NCI-H1694 treated with DMSO at 0.1 percent for 48 hours (cell line): Measurements from ENCODE around the gene PKNOX2.

Experiments used
- DNase-seq: peaks from one replicate; lab custom pipeline; 2025; lab: John Stamatoyannopoulos, UW

The PKNOX2 gene

DNA sequence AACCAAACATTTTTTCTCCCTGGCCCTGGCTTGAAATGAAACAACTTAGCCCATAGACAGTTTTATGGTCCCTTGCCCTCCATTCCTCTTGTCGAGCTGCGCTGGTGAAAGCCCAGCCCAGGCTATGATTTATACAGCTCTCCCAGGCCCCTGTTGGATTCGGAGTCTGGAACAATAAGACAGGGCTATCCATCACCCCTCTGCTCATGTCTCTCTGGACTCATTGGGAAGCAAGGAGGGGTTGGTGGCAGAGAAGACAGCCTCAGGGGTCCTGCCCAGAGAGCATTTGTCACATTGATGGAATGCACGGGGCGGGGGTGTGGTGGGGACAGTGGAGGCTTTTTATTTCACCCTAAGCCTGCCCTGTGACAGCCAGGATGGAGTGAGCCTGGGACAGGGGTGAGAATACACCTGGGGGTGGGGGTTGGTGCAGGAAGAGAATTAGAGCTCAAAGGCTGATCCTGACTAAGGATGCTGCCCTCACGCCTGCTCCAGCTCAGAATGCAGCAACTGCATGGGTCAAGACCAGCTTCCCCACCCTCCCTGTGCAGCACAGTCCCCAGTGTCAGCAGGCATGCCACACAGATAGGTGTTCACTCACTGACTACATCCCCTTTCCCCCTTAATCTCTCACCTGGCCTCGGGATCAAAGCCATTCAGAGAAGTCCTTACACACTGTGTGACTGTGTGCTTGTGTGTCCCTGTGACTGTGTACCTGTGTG is 10.0 kb upstream of the PKNOX2 start:
- no peak for DNase-seq

DNA sequence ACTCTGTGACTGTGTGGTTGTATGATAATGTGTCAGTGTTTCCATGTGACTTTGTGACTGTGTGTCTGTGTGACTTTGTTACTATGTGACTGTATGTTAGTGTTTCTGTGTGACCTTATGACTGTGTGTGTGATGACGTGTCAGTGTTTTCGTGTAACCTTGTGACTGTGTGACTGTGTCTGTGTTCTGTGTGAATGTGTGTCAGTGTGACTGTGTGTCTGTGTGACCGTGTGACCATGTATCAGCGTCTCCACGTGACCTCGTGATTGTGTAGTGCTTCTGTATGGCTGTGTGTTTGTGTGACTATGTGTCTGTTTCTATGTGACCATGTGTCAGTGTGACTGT is 9.5 kb upstream of the PKNOX2 start:
- DNase-seq, result no peak

DNA sequence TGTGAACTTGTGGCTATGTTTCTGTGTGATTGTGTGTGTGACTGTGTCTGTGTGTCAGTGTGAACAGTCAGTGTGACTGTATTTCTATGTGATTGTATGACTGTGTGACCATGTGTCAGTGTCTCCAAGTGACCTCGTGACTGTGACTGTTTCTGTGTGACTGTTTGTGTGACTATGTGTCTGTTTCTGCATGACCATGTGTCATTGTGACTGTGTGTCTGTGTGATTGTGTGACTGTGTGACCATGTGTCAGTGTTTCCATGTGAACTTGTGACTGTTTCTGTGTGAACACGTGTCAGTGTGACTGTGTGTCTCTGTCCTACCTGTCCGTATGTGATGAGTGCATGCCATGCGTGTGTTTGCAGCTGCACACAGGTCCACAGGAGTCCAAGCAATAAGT is 8.8 kb upstream of the PKNOX2 start:
- no peak for DNase-seq

DNA sequence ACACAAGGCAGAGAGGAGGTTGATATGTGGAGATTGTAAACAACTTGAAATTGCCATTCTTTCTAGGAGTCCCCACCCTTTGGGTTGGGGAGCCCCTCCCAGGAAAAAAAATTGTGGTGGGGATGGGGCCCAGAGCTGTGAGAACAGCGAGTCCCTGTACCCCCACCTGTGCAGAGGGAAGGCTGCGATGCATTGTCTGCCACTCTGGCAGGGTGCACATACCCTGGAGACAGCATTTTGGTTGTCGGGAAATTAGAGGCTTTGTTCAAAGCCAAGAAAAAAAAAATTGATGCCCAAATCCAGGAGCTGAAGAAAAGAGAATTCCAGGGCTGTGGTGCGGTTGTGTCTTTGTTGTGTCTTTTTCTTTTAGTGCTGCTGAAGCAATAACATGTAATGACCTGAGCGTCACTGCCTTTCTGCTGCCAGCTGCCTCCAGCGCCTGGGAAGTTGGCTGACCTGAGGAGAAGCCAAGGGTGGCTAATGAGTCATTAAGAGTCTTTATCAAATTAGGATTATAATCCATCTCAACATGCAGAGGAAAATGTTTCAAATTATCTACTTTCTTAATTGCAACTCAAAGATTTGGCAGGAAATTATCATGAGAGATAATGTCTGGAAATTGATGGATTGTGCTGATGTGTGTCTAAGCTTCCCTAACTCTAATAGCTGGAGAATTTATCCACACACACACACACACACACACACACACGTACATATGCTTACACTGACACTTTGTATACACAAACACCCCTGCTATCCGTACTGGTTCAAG is 8.0 kb upstream of the PKNOX2 start:
- no peak for DNase-seq

DNA sequence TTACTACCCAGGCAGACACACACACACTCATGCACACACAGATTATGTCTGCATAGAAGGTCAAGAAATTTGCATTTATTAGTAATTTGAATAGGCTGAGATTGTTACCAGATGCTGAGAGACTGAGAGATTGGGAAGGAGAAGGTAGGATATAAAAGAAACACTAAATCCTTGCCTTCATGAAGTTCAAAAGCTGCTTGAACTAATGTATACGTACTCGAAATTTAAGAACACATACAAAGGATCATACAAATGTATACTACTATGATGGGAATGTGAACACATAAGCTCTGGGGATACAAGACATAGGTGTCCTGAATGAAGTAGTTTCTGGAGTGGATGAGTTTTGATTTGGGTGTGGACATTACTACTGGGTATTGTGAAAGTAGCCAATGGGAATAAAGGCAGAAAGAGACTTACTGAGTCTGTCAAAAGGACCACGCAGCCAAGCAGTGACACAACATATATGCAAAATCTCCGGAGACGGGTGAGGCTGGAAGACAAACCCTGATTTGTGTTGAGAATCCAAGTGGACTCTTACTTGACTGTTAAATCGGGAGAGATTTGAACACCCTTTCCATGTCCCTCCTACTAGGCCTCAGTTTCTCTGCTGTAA is 7.3 kb upstream of the PKNOX2 start:
- DNase-seq, result no peak

DNA sequence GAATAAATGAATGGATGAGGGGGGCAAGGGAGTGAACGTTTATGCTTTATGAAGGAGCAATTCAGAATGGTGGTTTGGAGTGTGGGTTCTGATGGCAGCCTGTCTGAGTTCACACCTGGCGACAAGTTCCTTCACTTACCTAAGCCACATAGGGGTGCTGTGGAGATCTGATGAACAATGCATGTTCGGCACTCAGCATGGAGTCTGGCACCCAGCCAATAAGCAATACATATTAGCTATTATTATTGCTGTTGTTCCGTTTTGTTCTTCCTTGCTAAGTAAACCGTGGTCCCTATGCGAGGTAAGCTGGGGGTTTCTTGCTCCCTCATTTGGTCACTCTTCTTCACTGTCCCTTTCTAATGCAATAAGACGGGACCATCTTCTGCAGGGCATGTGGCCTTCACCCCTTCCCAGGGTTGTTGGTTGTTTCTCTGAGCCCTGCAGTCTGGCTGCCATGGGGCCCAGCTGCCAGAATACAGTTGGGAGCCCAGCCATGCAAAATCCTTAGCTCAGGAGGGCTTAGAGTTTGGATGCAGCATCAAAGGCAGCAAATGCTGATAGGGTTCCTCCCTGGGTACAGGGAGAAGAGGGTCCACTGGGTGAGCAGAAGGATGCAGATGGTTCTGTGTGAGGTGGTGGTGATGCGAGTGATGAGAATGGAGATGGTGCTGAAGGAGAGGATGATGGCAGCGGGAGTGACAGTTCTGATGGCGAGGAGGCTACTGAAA is 6.4 kb upstream of the PKNOX2 start:
- no peak for DNase-seq

DNA sequence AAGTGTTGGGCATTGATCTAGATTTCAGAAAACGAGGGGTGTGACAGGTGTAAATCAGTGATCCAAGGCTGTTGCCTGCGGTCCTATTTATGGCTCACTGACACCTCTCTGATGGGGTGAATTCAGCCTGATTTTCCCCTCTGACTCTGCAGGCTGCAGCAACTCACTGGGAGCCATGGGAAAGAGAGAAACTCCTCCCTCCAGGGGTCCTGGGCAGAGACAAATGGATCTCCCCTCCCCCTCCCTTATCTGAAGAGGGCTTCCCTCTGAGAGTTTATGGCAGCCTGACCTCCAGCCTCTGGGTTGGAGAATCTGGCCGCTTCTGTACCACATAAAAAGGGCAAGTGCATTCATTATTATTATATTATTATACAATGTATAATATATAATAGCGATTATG is 1.8 kb upstream of the PKNOX2 start:
- no peak for DNase-seq

DNA sequence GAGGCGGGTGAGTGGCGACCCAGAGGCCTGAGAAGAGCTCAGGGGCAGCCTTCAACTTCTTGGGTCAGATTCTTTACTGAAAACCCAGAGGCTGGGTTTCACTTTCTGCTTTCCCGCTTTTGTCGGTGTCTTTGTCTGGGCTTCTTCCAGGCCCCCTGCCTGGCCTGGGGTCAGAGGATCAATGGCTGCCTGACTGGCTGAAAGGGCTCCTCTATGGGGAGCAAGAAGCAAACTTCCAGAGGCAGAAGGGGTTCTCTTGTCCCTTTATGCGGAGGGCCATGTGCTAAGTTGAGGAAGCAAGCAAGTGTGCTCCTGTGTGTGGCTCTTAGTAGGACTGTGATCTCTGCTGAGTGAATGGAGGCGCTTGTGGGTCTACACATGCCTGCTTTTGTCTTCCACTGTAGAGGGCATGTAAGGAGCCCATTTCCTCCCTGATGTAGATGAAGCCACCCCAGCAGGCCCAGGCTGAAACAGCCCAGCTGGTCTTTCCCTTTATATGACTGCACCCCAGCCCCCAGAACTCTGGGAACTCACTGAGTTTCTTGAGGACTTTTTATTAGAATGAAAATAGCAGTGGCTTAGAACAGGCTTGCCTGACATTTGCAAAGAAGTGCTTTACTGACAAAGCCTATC is 1.0 kb upstream of the PKNOX2 start:
- no peak for DNase-seq

DNA sequence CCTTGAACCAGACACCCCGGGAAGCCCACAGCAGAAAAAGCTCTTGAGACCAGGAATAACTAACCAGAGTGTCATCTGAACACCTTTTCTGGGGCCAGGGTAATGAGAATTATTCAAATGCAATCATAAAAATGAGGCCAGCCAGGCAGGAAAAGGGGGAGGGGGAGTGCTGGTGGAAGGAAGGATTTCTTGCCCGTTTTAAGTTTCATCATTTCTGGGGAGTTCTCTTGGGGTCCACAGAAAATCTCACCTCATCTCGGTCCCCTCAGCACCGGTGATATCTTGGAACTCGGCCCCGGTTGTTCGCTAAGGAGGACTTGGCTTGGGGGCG is 495 bp upstream of the PKNOX2 start:
- no peak for DNase-seq

DNA sequence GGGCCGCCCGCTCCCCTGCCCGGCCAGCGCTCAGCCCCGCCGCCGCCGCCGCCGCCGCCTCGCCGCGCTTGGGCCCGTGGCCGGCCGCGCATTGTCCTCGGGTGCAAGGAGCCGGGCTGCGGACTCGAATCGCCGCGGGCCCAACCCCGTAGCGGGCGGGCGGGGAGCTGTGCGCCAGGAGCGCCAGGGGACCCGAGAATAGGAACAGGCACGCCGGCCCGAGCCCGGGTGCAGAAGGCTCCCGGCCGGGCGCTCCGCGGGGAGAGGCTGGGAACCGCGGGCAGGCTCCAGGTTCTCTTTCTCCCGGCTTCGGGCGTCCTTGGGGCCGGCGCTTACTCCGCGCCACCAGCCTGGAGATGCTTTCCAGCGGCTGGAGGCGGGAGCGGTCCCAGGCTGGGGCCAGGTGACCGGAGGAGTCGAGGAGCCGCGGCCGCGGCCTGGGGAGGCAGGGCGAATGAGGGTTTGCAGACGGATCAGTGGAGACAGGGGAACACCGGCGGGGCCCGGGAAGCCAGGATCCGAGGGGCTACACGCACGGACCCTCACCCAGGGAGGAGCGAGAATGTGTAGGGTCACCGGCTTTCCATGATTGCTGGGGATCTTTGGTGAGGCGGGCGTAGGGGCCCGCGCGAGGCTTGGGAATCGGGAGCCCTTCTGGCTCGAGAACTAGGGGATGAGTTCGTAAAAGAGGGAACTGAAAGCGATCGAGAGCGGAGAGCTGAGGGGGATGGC is 726 bp downstream of the PKNOX2 start:
- DNase-seq, result no peak

DNA sequence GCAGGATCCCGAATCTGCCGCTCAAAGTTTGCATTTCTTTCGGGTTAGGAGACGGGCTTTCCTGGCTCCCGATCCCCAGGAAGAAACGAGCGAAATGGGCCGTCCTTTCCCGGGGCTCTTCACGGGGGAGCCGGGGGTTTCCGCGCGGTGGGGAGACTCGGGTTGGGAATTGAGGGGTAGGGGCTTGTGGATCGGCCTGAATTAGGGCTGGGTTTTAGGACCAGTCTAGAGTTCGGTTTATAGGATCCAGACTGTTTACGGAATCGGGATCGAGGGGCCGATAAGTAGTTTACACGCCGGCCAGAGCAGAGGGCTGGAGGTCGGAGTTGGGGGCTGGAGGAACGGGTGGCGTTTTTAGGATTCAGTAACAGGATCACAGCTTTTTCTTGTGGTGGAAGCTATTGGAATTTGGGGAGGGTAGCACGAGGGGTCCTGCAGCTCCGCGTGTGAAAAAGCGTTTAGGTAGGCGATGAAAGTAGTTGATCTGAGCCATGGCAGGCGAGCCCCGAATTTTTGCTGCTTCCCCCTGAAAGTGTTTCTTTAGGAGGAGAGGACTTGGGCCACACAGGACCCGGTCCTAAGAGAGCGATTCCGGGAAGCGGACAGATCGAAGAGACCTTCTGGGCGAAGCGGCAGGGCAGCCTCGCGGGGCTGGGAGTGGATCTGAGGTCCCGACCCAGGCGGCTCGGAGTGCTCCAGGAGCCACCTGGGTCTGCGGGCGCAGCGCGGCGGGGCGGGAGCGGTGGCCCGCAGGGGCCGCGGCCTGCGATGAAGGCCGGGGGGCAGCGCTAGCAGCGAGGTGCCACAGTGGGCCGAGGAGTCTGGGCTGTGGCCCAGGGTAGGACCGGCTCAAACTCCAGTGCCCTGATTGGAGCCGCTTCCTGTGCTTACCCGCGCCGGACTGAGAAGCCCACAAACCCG is 1.6 kb downstream of the PKNOX2 start:
- no peak for DNase-seq

DNA sequence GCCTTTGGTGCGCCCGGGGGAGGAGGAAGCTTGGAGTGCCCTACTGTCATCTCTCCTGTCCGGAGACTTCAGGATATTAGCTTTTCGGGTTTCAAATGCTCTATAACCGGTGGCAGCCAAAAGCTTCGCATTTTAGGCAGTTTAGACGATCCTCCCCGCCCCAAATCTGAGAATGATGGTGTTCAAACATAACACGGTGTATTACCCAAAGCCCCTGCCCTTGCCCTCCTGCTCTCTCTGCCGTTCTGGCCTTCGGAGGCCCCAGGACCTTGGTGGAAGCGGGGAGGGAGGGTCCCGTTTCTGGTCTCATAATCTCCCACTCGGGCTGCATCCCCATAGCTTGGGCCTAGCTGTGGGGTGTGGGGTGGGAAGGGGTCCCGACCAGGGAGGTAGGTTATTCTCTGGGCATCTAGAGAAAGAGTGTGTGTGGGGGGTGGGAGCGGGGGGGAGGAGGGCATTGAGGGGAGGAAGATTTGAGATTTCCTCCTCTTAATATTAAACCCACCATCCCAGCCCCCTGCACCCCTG is 2.3 kb downstream of the PKNOX2 start:
- DNase-seq, result no peak

DNA sequence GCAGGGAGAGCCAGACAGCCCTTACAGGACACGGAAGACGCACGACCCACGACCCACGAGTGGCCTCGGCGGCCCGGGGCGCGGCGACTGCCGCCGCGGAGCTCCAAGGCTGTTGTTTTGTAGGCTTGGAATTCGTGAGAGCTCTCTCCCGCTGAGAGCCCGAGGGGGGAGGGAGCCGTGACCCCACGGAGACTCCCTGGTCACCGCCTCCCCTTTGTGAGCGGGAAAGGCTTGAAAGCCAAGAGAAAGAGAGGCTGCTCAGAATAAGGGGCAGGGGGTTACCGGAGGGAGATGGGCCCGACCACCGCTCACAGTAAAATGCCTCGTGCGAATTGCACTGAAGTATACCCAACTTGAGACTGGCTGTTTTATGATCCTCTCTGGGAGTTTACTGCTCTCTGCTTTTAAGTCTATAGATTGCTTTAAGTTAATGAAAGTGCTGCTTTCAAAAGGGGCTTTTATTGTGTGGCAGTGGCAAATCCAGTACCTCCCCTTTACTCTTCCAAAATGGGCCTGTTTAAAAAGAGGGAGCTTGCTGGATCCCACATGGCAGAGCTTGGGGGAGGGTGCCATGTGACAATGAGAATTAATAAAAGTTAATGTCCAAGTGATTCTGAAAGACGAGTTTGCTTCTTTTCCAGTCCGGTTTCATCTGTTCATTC is 2.9 kb downstream of the PKNOX2 start:
- DNase-seq, result no peak

DNA sequence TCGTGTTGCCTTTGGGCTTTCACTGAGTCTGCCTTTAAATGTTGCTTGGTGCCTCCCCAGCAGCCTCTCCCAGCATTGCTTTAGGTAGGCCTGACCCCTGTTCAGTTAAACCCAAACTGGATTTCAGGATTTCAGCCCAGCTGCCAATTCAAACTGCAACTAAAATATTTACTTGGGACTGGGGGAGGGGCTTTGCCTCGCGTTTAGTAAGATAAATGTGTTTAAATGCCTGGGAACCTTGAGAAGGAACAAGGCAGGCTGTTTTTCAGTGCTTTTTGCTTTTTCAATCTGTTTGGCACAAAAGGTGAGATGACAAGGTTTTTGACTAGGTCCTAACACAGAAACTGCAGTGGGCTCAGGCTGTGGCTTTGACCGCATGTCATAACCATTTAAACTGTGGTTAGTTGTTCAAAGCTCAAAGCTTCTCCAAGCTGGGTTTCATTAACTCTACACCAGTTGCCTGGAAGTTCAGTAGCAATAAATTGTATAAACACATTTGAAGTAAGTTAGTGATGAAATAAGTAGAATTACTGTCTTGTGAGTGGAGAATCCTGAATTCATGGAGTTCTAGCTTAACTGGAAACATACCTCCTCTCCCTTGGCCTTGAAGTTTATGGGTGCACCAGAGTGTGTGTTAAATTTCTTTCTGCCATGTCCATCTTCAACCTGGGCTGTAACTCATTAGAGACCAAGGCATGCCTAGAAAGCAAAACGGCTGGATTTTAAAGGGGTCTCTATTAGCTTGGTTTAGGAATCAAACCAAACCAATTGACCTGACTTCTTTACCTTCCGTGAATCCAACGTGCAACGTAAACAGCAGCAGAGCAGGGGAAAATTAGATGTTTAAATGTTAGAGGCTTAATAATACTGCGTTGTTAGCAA is 3.6 kb downstream of the PKNOX2 start:
- no peak for DNase-seq

DNA sequence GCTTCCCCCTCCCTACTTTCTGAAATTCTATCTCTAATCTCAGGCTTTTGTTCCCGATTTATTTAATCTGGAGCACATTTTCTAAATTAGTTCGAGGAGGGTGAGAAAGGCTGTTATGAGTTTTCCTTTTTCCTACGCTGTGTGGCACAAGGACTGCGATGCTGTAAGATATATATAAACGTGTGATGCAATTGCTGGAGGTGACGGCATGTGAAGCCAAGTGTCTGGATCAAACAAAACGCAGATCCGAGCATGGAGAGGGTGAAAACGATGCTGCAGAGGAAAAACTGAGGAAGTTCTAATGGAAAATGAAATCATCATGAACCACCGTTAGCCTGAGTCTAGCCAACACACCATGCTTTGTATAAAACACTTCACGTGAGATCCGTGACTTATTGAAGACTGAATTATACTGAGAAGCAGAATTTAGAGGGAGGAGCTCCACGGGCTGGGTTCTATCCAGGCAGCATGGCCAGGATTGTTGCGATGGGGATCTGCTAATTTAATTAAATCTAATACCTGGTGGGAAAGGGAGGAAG is 4.4 kb downstream of the PKNOX2 start:
- DNase-seq, result no peak

DNA sequence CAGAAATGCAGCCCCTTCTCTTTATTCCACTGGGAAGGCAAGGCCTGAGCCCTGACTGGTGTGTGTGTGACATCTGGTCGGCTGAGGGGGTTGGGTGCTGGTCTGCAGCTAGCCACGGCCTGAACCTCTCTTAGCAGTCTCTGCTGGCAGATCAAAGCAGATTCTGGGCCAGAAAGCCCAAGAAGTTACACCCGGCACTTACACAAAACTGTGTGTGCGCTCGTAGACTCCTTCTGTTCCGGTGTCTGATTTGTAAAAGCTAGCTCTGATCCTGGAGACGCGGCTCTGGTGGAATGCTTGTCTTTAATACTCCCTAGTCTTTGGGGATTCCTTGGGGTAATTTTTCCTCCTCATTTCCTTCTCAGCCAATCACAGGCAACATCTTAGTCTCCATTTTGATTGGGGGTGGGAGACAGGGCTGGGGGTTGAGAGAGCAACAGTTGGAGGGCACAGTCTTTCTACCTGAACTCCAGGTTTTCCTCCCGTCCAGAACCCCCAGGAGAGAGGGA is 5.5 kb downstream of the PKNOX2 start:
- DNase-seq, result no peak

DNA sequence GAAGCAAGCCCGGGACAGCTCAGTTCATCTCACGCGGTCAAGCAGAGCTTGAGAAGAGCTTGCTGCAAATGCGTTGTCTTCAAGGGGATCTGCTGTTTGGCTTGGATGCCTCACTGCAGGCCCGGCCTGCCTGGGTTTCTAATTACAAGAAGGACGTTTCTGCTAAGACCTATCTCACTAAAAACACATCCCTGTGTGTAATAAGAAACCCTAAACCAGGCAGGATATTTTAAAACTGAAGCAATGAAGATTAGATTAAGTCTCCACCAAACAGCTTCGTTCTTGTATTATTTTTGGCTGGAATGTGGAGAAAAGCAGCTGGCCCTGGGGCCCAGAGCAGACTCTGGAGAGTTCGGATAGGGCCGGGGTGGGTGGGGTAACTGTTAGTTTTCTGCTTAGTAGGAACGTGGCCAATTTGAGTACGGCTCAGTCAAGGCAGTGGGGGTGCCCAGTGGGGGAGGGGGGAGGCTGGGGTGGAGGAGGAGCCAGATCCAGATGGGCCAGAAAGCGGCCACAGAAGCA is 6.0 kb downstream of the PKNOX2 start:
- DNase-seq, result no peak

DNA sequence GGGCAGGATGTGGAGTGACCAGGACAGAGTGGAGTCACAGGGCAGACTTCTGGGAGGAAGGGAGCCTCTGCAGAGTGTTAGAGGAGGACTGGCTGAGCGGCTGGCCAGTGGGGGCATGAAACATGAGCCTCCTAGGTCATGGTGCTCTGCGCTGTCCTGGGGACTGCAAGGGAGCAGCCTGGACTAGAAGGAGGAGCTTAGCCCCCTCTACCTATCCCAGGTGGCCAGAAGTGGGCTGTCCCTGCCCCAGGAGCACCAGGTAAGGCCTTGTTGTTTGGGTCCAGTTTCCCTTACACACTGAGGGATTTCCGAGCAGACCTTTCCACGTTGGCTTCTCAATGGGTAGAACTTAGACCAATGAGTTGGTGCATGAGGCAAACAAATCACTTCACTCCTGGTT is 7.4 kb downstream of the PKNOX2 start:
- no peak for DNase-seq
